Keratinocyte (primary cell): ENCODE measurements around the gene GJB4. TPM values are rescaled to one million over a fixed set of nuclear protein-coding genes. Genes with fewer than 3 reads are reported as not detected.

ENCODE experiments used
- DNase-seq: peaks from one replicate; pipeline ENCODE4 v3.0.0-alpha.2; 2011; ENCODE audit warnings: low read depth, missing footprints, low spot score
- FAIRE-seq: peaks from 2 replicates; lab custom pipeline; 2011; peaks lifted over from hg19 to GRCh38; lab: Jason Lieb, UNC
- H2AFZ ChIP-seq: 2 replicates; pipeline ENCODE4 v1.6.0; 2012; ENCODE audit warnings: low read length, control low read depth, inconsistent platforms; ENCODE audit not compliant: control insufficient read depth
- H3K27ac ChIP-seq: 2 replicates; pipeline ENCODE4 v1.5.1; 2011; ENCODE audit warnings: low read length; ENCODE audit not compliant: control insufficient read depth, insufficient read depth
- H3K27me3 ChIP-seq: 3 replicates; pipeline ENCODE4 v1.6.0; 2011; ENCODE audit warnings: low read length; ENCODE audit not compliant: control insufficient read depth, insufficient read depth; ENCODE audit errors: extremely low read depth
- H3K36me3 ChIP-seq, 2 experiments: 2 replicates in 1 of 2; 3 replicates in 1 of 2; pipeline ENCODE4 v1.5.1; 2011; ENCODE audit warnings: low read length in 2 of 2, mild to moderate bottlenecking in 1 of 2; ENCODE audit not compliant: control insufficient read depth in 2 of 2, insufficient read depth in 2 of 2; ENCODE audit errors: extremely low read depth in 1 of 2
- H3K4me1 ChIP-seq: 3 replicates; pipeline ENCODE4 v1.5.1; 2011; ENCODE audit warnings: low read length; ENCODE audit not compliant: control insufficient read depth, insufficient read depth; ENCODE audit errors: extremely low read depth
- H3K4me2 ChIP-seq: 3 replicates; pipeline ENCODE4 v1.6.0; 2011; ENCODE audit warnings: low read depth, low read length; ENCODE audit not compliant: control insufficient read depth, insufficient read depth; ENCODE audit errors: extremely low read depth
- H3K4me3 ChIP-seq, 3 experiments: fragments of 200-600 bp in 1 of 3; sonication (generic) in 1 of 3; 2 replicates in 2 of 3; 3 replicates in 1 of 3; pipeline ENCODE4 v1.5.1; 2011 to 2016; ENCODE audit warnings: low read length in 3 of 3, mild to moderate bottlenecking in 3 of 3, control low read depth in 2 of 3, inconsistent platforms in 1 of 3, low read depth in 1 of 3, mixed read lengths in 1 of 3, mixed run types in 1 of 3, moderate library complexity in 1 of 3; ENCODE audit not compliant: control insufficient read depth in 2 of 3, insufficient read depth in 2 of 3; ENCODE audit errors: extremely low read depth in 1 of 3
- H3K79me2 ChIP-seq: 2 replicates; pipeline ENCODE4 v1.6.0; 2012; ENCODE audit warnings: low read length; ENCODE audit not compliant: control insufficient read depth, insufficient read depth
- H3K9ac ChIP-seq: 3 replicates; pipeline ENCODE4 v1.6.0; 2011; ENCODE audit warnings: low read length; ENCODE audit not compliant: control insufficient read depth, insufficient read depth; ENCODE audit errors: extremely low read depth
- H3K9me1 ChIP-seq: 3 replicates; pipeline ENCODE4 v1.6.0; 2011; ENCODE audit warnings: low read length; ENCODE audit not compliant: control insufficient read depth, insufficient read depth; ENCODE audit errors: extremely low read depth
- H3K9me3 ChIP-seq: 2 replicates; pipeline ENCODE4 v1.5.1; 2012; ENCODE audit warnings: low read depth, low read length; ENCODE audit not compliant: control insufficient read depth
- H4K20me1 ChIP-seq: 3 replicates; pipeline ENCODE4 v1.6.0; 2011; ENCODE audit warnings: low read length; ENCODE audit not compliant: control insufficient read depth, insufficient read depth; ENCODE audit errors: extremely low read depth
- EZH2 ChIP-seq: IDR thresholded peaks from one replicate; pipeline ENCODE4 v1.6.1; 2012; ENCODE audit warnings: inconsistent platforms, mild to moderate bottlenecking, low read length, moderate library complexity
- dilution Hi-C: fragments of 300-500 bp; cut with MboI; formaldehyde crosslinking; loops from one replicate; pipeline ENCODE4 v1.7.0; 2020; ENCODE audit warnings: low sequenced_read_pairs; ENCODE audit not compliant: extremely low pct_ligation_motif_present
- polyA minus RNA-seq, 3 experiments: library from RNA; depleted of rRNA, polyadenylated mRNA; stranded (reverse); fragments of >200 nt; gene quantifications; 1 replicate in 1 of 3; 2 replicates in 1 of 3; 3 replicates in 1 of 3; pipeline ENCODE4 v1.2.3, GENCODE V29; 2011
- polyA plus RNA-seq, 5 experiments: library from polyadenylated mRNA; depleted of rRNA in 3 of 5; stranded (reverse) in 3 of 5; stranded (forward) in 1 of 5; unstranded in 1 of 5; fragments of >200 nt; gene quantifications; 1 replicate in 1 of 5; 2 replicates in 3 of 5; 3 replicates in 1 of 5; pipeline versions ENCODE4 v1.2.1 to v1.2.3, GENCODE V29; 2011 to 2012; ENCODE audit warnings: missing spikeins in 2 of 5, low read depth in 1 of 5, low replicate concordance in 1 of 5
- TF ChIP-seq, protein P1 (sequence below), 3 experiments: IDR thresholded peaks in 1 of 3; conservative IDR thresholded peaks in 1 of 3; optimal IDR thresholded peaks in 1 of 3; 2 replicates in 2 of 3; 3 replicates in 1 of 3; pipeline versions ENCODE3 to v1.5.1; 2011; ENCODE audit warnings: low read length in 3 of 3, mild to moderate bottlenecking in 3 of 3, moderate library complexity in 2 of 3, control low read depth in 1 of 3, inconsistent platforms in 1 of 3; ENCODE audit not compliant: insufficient read depth in 2 of 3; ENCODE audit errors: extremely low read depth in 1 of 3

The GJB4 gene
- polyA plus RNA-seq, result 18.1 to 27.2 TPM (median 25.4 TPM) in 3 replicates
- 6.6 TPM for polyA plus RNA-seq (2011; ENCODE audit: low read depth)
- polyA plus RNA-seq (2011; cell fraction: cytosol; rRNA removed), result 11.9 and 13.7 TPM in 2 replicates
- 34.7 and 41.3 TPM in 2 replicates for polyA plus RNA-seq (2011; cell fraction: nucleus; rRNA removed)
- polyA plus RNA-seq (2012; ENCODE audit: low replicate concordance), result 17.8 and 33.7 TPM in 2 replicates
- polyA minus RNA-seq, result 34.8 to 46.1 TPM (median 37.2 TPM) in 3 replicates
- 26.5 TPM for polyA minus RNA-seq (2011; cell fraction: cytosol; rRNA and poly(A)+ RNA removed)
- polyA minus RNA-seq (2011; cell fraction: nucleus; rRNA and poly(A)+ RNA removed), result 27.1 and 35.7 TPM in 2 replicates

- H3K9me3 ChIP-seq, result no peaks in the 10 kb centered on the region
- peak; percentile 83 for DNase-seq
- TF ChIP-seq, protein P1, sequence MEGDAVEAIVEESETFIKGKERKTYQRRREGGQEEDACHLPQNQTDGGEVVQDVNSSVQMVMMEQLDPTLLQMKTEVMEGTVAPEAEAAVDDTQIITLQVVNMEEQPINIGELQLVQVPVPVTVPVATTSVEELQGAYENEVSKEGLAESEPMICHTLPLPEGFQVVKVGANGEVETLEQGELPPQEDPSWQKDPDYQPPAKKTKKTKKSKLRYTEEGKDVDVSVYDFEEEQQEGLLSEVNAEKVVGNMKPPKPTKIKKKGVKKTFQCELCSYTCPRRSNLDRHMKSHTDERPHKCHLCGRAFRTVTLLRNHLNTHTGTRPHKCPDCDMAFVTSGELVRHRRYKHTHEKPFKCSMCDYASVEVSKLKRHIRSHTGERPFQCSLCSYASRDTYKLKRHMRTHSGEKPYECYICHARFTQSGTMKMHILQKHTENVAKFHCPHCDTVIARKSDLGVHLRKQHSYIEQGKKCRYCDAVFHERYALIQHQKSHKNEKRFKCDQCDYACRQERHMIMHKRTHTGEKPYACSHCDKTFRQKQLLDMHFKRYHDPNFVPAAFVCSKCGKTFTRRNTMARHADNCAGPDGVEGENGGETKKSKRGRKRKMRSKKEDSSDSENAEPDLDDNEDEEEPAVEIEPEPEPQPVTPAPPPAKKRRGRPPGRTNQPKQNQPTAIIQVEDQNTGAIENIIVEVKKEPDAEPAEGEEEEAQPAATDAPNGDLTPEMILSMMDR (optimal IDR thresholded peaks at IDR 0.05 in 1 of 3, IDR thresholded peaks at IDR 0.05 in 1 of 3, conservative IDR thresholded peaks at IDR 0.05 in 1 of 3; ENCODE audit: extremely low read depth in 1 of 3, insufficient read depth in 2 of 3, low read length in 3 of 3), result peak in 1 of 3 experiments; percentile 33
- TF ChIP-seq EZH2, result no peak
- peaks cover 16 to 39% of the 10 kb centered on the region in 2 experiments for H3K36me3 ChIP-seq
- H3K27me3 ChIP-seq, result no peaks in the 10 kb centered on the region
- peak; percentile 82 for FAIRE-seq
- H3K79me2 ChIP-seq, result peaks cover 64% of the 10 kb centered on the region
- H4K20me1 ChIP-seq, result no peaks in the 10 kb centered on the region
- H2AFZ ChIP-seq, result no peak within 1 kb of the TSS
- H3K9me1 ChIP-seq, result no peaks in the 10 kb centered on the region
- H3K4me3 ChIP-seq, result peak within 1 kb of the TSS; percentile 21 to 61 (median 58)
- H3K27ac ChIP-seq, result peak within 1 kb of the TSS; percentile 77
- H3K9ac ChIP-seq, result peak within 1 kb of the TSS; percentile 65
- peaks cover 90% of the 10 kb centered on the region for H3K4me1 ChIP-seq
- dilution Hi-C loops, result no loop called here
- peak within 1 kb of the TSS; percentile 84 for H3K4me2 ChIP-seq
Observed at GRCh38 chr1:34759503-34760357, at the start of gene GJB4. GJB4 (plus strand) TSS chr1:34759740; CDS start chr1:34761255, 1,515 bp downstream.

DNA sequence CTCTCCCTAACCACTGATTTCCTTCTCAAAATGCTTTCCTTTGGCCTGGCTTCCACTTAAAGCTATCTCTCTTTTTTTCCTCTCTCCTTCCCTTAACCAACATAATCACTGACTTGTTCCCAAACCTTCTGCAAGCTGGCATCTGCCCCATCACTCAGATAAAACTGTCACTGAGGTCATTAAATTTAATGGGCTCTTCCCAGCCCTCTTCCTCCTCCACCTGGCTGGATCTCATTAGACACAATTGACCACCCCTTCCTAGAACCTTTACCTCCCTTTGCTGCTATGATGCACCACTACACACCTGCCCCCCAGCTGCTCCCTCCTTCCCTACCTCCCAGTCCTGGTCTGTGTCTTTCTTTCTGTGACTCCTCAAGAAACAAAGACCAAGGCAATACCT, 48.7 kb upstream of the GJB4 start:
- Histone ChIP-seq H3K9me3 (no peaks in the 10 kb centered on the region), H3K27ac (no peak overlapping the region), H3K4me3 (no peak overlapping the region), H2AFZ (no peak overlapping the region), H3K36me3 (no peaks in the 10 kb centered on the region), H3K9me1 (no peaks in the 10 kb centered on the region), H3K4me2 (no peak overlapping the region), H3K27me3 (no peaks in the 10 kb centered on the region), H3K4me1 (no peaks in the 10 kb centered on the region), H3K9ac (no peak overlapping the region), H3K79me2 (no peaks in the 10 kb centered on the region), H4K20me1 (no peaks in the 10 kb centered on the region)
- no peak for FAIRE-seq
- DNase-seq, result no peak
- TF ChIP-seq, protein P1 (optimal IDR thresholded peaks at IDR 0.05 in 1 of 3, IDR thresholded peaks at IDR 0.05 in 1 of 3, conservative IDR thresholded peaks at IDR 0.05 in 1 of 3; ENCODE audit: extremely low read depth in 1 of 3, insufficient read depth in 2 of 3, low read length in 3 of 3), result no peak
- TF ChIP-seq EZH2, result no peak
- dilution Hi-C loops, result no loop called here
